Caco-2 (cell line): ENCODE measurements around the gene PPA2. TPM values are rescaled to one million over a fixed set of nuclear protein-coding genes. Genes with fewer than 3 reads are reported as not detected.

ENCODE experiments used
- BruUV-seq: library from RNA; stranded (reverse); fragments of 400-500 nt; replicated peaks from 2 replicates; lab custom pipeline; 2021; lab: Mats Ljungman, UMichigan
- CTCF ChIA-PET: fragments of 300-600 bp; sonication (Branson Sonifier 250); formaldehyde crosslinking; loops from one replicate; lab custom pipeline; 2022; ENCODE audit warnings: antibody characterized with exemption; lab: Charles Lee
- POLR2A ChIA-PET: fragments of 300-600 bp; sonication (Branson Sonifier 250); formaldehyde crosslinking; loops from one replicate; lab custom pipeline; 2022; ENCODE audit warnings: antibody characterized with exemption; lab: Charles Lee
- DNase-seq, 2 experiments: peaks; one replicate each; pipeline versions ENCODE4 v3.0.0 to v3.0.0-alpha.2; 2020 to 2022
- H3K27me3 ChIP-seq: replicated peaks from 2 replicates; pipeline ENCODE4 v1.6.0; 2011; ENCODE audit warnings: low read length; ENCODE audit not compliant: control insufficient read depth, insufficient read depth
- H3K36me3 ChIP-seq: 2 replicates; pipeline ENCODE4 v1.5.1; 2011; ENCODE audit warnings: low read length; ENCODE audit not compliant: control insufficient read depth, insufficient read depth
- H3K4me1 ChIP-seq: fragments of 250-450 bp; sonication (Bioruptor Pico); 2 replicates; pipeline ENCODE4 v1.5.1; 2020; ENCODE audit warnings: mild to moderate bottlenecking
- H3K4me3 ChIP-seq: 2 replicates; pipeline ENCODE4 v1.5.1; 2011; ENCODE audit warnings: low read depth, mild to moderate bottlenecking, control low read depth, low read length
- H3K9me3 ChIP-seq: fragments of 250-450 bp; sonication (Bioruptor Pico); 2 replicates; pipeline ENCODE4 v1.5.1; 2020; ENCODE audit warnings: mild to moderate bottlenecking, moderate library complexity
- H3K27ac Mint-ChIP-seq: one replicate; pipeline ENCODE4 v1.8.0; 2022; ENCODE audit warnings: mixed read lengths; ENCODE audit not compliant: unreplicated experiment
- H3K27me3 Mint-ChIP-seq: one replicate; pipeline ENCODE4 v1.8.0; 2022; ENCODE audit warnings: mixed read lengths; ENCODE audit not compliant: insufficient read depth, unreplicated experiment
- H3K36me3 Mint-ChIP-seq: one replicate; pipeline ENCODE4 v1.8.0; 2022; ENCODE audit warnings: mild to moderate bottlenecking, mixed read lengths; ENCODE audit not compliant: insufficient read depth, unreplicated experiment
- H3K4me1 Mint-ChIP-seq: one replicate; pipeline ENCODE4 v1.8.0; 2022; ENCODE audit warnings: low read depth, mixed read lengths; ENCODE audit not compliant: unreplicated experiment
- H3K4me3 Mint-ChIP-seq: one replicate; pipeline ENCODE4 v1.8.0; 2022; ENCODE audit warnings: mild to moderate bottlenecking, moderate library complexity, mixed read lengths; ENCODE audit not compliant: unreplicated experiment
- H3K9me3 Mint-ChIP-seq: one replicate; pipeline ENCODE4 v1.8.0; 2022; ENCODE audit warnings: mixed read lengths; ENCODE audit not compliant: unreplicated experiment
- CTCF ChIP-seq, 2 experiments: fragments of 200-600 bp in 1 of 2; IDR thresholded peaks; 1 replicate in 1 of 2; 2 replicates in 1 of 2; pipeline versions ENCODE4 v1.5.1 to v1.8.0; 2011 to 2022; ENCODE audit warnings: antibody characterized with exemption in 1 of 2, control low read depth in 1 of 2, inconsistent platforms in 1 of 2, low read depth in 1 of 2, low read length in 1 of 2, mild to moderate bottlenecking in 1 of 2, moderate library complexity in 1 of 2; ENCODE audit not compliant: insufficient read depth in 1 of 2, severe bottlenecking in 1 of 2, unreplicated experiment in 1 of 2
- intact Hi-C: fragments of 100-400 bp; cut with micrococcal nuclease; formaldehyde crosslinking; loops from one replicate; pipeline ENCODE4 v1.10.0; 2022; ENCODE audit not compliant: unreplicated experiment
- total RNA-seq: library from RNA; stranded (reverse); gene quantifications from 2 replicates; pipeline ENCODE4 v1.2.3, GENCODE V29; 2022

The PPA2 gene
- total RNA-seq, 1 experiment from 2014 or later = 85.4 TPM

- no TSS peak for BruUV-seq
- H3K4me3 ChIP-seq = no peak overlapping the region
- ChIA-PET POLR2A (no interaction called here), CTCF (no interaction called here)
- intact Hi-C loops = no loop called here
- peaks cover 16% of the 10 kb centered on the region for H3K36me3 Mint-ChIP-seq
- no peak overlapping the region for H3K4me3 Mint-ChIP-seq
- H3K36me3 ChIP-seq = peaks cover 2% of the 10 kb centered on the region; the same call in 1 of the 2 replicates
- H3K27me3 Mint-ChIP-seq = no peaks in the 10 kb centered on the region
- DNase-seq = no peak
- H3K4me1 Mint-ChIP-seq = no peaks in the 10 kb centered on the region
- H3K27ac Mint-ChIP-seq = no peak overlapping the region
- no peaks in the 10 kb centered on the region for H3K9me3 ChIP-seq
- no peak for TF ChIP-seq CTCF (IDR thresholded peaks at IDR 0.05; ENCODE audit: insufficient read depth in 1 of 2, low read depth in 1 of 2, low read length in 1 of 2, severe bottlenecking in 1 of 2, unreplicated experiment in 1 of 2)
- H3K9me3 Mint-ChIP-seq = no peaks in the 10 kb centered on the region
- no peaks in the 10 kb centered on the region for H3K4me1 ChIP-seq
- no peaks in the 10 kb centered on the region for H3K27me3 ChIP-seq
Observed at GRCh38 chr4:105462576-105462975, 11.3 kb downstream of the PPA2 start.

GRCh38 chr4:105461621-105462382 is 12.1 kb downstream of the PPA2 start:
- peaks cover 2% of the 10 kb centered on the region; the same call in 1 of the 2 replicates for H3K36me3 ChIP-seq

DNA sequence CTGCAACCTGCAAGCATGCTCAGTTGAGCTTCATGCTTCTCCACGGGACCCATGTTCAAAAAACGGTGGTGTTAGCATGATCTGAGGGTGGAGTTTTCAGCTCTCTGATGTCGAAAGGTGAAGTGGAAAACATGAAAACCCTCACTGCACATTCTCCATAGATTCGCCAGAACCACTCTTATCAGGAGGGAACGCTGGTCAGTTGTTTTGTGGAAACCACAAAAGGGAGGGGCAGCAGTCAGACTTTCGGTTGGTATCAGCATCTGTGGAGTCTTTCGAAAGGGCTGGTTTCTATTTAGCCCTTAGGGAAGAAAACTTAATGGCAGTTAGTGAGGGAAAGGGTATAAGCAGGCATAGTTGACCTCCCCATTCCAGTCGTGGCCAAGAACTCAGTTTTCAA is 12.6 kb downstream of the PPA2 start:
- Mint-ChIP-seq H3K27ac (no peak overlapping the region), H3K4me1 (no peaks in the 10 kb centered on the region), H3K4me3 (no peak overlapping the region), H3K9me3 (no peaks in the 10 kb centered on the region), H3K27me3 (no peaks in the 10 kb centered on the region), H3K36me3 (peaks cover 11% of the 10 kb centered on the region)
- Histone ChIP-seq H3K36me3 (no peaks in the 10 kb centered on the region), H3K9me3 (no peaks in the 10 kb centered on the region), H3K4me3 (no peak overlapping the region), H3K4me1 (no peaks in the 10 kb centered on the region), H3K27me3 (no peaks in the 10 kb centered on the region)
- no TSS peak for BruUV-seq
- TF ChIP-seq CTCF (IDR thresholded peaks at IDR 0.05; ENCODE audit: insufficient read depth in 1 of 2, low read depth in 1 of 2, low read length in 1 of 2, severe bottlenecking in 1 of 2, unreplicated experiment in 1 of 2) = no peak
- intact Hi-C loops = no loop called here
- ChIA-PET CTCF (interaction anchor here (1.8 kb wide), 1 partner anchor 12 kb away, joined by 5 read pairs; the partner anchor contains the start of gene PPA2), POLR2A (no interaction called here)
- peak in 1 of 2 experiments; percentile 14 for DNase-seq

More at GRCh38 chr4:105461621-105462382, 12.1 kb downstream of the PPA2 start:
- Histone ChIP-seq H3K9me3 (no peaks in the 10 kb centered on the region), H3K4me1 (no peaks in the 10 kb centered on the region), H3K4me3 (no peak overlapping the region), H3K27me3 (no peaks in the 10 kb centered on the region)
- Mint-ChIP-seq H3K27ac (no peak overlapping the region), H3K27me3 (no peaks in the 10 kb centered on the region), H3K4me1 (no peaks in the 10 kb centered on the region), H3K4me3 (no peak overlapping the region), H3K9me3 (no peaks in the 10 kb centered on the region), H3K36me3 (peaks cover 11% of the 10 kb centered on the region)
- no peak for TF ChIP-seq CTCF (IDR thresholded peaks at IDR 0.05; ENCODE audit: insufficient read depth in 1 of 2, low read depth in 1 of 2, low read length in 1 of 2, severe bottlenecking in 1 of 2, unreplicated experiment in 1 of 2)
- CTCF ChIA-PET = interaction anchor here (1.8 kb wide), 1 partner anchor 12 kb away, joined by 5 read pairs; the partner anchor contains the start of gene PPA2
- BruUV-seq = no TSS peak
- intact Hi-C loops = no loop called here
- POLR2A ChIA-PET = no interaction called here
- no peak for DNase-seq
